ENCODE data around the gene PRKCA.

- no peak for TF ChIP-seq EP300 (IDR thresholded peaks at IDR 0.05)
- TF ChIP-seq POLR2A (IDR thresholded peaks at IDR 0.05) = no peak
- no peak for TF ChIP-seq CTCF (IDR thresholded peaks at IDR 0.05)
Measured at GRCh38 chr17:66859353-66859752, 556.9 kb downstream of the PRKCA start.
